GM03348 (cell line): ENCODE measurements around the gene NCLN.
"Not testable (repeated sequence)": the region's sequence is repeated elsewhere in the genome, so short reads cannot be mapped to it uniquely, and the experiment has no call there.

ENCODE experiments used
- DNase-seq: peaks from one replicate; pipeline ENCODE4 v3.0.0; 2012; ENCODE audit warnings: low spot score

Gene NCLN

DNA sequence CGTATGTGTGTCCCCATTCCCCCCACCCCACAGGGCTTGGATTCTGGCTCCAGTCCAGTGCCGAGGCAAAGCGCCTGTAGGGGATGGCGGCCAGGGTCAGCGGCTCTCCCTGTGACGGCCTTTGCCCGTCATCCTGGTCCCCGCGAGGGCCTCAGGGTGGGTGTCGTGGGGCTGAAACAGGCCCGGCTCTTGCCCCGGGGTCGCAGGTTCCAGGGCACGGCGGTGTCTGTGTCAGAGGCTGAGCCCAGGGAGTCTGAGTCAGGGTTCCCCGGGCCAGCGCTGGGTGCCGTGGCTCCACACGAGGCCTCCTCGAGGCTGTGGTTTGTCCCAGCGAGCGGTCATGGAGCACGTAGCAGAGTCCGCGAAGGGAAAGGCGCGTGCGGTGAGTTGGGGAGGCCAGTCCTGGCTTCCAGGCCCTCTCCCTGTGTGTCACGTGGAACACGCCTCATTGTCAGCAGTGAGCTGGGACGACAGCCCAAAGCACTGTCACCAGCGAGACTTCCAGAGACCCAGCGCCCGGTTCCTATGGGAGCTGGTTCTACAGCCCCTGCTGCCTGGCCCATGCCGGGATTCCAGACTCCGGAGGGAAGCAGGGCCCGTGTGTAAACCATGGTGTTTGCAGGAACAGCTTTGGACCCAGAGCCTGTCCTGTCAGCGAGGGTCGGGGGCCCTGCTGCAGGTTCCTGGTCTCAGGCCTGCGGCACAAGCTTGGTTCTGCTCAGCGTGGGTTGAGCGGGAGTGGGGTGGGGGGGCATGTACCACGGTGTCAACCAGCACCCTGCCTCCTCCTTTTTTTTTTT is 13.4 kb downstream of the NCLN start:
- DNase-seq: no peak

- DNase-seq: no peak
Measured at GRCh38 chr19:3201072-3201700, 15.5 kb downstream of the NCLN start.

GRCh38 chr19:3201911-3202310 is 16.2 kb downstream of the NCLN start:
- no peak for DNase-seq

DNA sequence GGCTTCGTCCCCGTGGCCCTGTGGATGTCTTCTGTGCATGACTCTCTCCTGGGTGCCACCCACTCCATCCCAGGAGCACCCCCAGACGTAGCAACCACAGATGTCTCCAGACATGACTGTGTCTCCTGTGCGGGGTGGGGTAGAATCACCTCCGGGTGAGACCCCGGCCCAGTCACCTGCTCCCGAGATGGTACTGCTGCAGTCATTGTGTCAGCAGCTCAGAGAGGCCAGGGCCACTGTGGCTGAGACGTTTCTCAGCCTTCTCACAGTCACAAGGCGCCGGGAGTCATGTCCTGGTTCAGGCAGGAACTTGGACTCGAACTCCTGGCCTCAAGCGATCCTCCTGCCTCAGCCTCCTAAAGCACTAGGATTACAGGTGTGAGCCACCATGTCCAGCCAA is 16.6 kb downstream of the NCLN start:
- DNase-seq: no peak

DNA sequence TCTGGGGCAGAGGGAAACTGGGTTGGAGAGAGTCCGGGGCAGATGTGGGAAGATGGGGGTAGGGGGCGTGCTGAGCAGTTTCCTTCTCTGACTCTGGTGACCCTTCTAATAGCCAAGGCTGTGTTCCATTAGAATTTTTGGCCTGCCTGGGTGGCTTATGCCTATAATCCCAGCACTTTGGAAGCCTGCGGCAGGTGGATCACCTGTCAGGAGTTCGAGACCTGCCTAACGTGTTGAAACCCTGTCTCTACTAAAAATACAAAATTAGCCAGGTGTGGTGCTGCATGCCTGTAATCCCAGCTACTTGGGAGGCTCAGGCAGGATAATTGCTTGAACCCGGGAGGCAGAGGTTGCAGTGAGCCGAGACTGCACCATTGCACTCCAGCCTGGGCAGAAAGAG is 17.2 kb downstream of the NCLN start:
- not testable (repeated sequence) for DNase-seq

- DNase-seq: no peak
Measured at GRCh38 chr19:3203805-3204645, 18.3 kb downstream of the NCLN start.

DNA sequence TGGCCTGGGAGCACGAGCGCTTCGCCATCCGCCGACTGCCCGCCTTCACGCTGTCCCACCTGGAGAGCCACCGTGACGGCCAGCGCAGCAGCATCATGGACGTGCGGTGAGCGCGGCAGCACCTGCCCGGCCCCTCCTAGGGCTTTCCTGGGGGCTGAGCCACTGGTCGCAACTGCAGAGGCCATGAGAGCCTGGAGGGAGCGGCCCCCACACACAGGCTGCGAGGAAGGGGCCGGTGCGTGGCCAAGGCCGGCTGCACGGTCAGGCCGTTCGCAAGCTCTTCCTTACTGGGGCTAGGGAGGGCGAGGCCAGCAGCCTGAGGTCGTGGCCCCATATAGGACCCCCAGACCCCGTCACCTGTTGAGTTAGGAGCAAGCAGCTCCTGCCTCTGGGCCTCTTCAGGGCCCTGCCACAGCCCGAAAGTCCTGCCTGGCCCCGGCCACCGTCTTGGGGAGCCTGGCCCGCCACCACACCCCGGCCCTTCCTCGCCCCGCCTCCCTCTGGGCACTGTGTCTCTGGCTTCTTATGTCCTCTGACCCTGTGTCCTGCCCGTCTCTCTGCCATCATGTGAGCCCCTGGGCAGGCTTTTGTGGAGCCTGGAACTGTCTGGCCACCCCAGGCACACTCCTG is 19.0 kb downstream of the NCLN start:
- no peak for DNase-seq

GRCh38 chr19:3206216-3206953 is 20.7 kb downstream of the NCLN start:
- no peak for DNase-seq

- DNase-seq: no peak
Measured at GRCh38 chr19:3207461-3208242, 21.9 kb downstream of the NCLN start.

DNA sequence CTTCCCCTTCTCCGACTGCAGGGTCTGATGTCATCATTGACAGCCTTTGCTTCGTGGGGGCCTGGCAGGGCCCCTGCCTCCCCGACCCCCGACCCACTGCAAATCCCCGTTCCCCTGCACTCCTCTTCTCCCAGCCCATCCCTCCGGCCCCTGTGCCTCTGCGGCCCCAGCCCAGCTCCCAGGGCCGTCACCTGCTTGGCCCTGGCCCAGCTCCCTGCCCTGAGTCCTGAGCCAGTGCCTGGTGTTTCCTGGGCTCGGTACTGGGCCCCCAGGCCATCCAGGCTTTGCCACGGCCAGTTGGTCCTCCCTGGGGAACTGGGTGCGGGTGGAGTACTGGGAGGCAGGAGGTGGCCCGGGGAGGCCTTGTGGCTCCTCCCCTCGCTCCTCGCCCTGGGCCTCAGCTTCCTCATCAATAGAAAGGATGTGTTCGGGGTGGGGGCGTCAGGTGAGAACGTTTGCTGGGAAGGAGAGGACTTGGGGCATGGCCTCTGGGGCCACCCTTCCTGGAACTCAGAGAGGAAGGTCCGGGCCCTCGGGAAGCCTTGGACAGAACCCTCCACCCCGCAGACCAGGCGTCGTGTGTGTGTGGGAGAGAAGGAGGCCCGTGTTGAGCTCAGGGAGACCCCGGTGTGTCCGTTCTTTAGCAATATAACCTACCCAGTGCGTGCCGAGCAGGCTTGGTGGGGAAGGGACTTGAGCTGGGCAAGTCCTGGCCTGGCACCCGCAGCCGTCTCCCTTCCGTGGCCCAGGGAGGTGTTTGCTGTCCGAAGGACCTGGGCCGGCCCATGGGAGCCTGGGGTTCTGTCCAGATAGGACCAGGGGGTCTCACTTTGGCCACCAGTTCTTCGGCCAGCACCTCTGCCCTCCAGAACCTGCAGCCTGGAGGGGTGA is 22.8 kb downstream of the NCLN start:
- no peak for DNase-seq

DNA sequence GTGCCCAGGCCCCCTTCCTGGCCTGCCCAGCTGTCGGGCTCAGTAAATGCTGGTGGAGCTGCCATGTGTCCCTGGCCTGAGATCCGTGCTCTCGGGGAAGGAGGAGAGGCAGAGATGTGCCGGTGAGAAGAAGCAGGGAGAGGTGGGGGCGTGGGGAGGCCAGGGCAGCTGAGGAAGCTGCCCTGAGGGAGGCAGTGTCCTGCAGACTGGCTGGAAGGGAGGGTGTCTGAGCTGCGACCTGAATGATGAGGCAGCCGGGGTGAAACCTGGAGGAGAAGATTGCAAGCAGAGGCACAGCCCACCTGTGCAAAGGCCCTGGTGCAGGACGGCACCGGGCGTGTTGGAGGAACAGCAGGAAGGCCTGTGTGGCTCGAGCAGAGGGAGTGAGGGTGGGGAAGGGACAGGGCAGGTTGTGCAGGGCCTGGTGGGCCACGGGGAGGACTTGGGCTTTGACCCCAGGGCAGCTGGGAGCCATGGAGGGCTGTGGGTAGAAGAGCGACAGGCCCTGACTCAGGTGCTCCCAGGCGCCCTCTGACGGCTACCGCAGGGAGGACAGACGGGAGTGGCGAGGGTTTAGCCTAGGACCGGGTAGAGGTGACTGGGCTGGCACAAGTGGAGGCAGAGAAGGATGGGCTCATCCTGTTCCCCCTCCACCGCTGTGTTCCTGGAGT is 24.8 kb downstream of the NCLN start:
- DNase-seq: peak; percentile 76

DNA sequence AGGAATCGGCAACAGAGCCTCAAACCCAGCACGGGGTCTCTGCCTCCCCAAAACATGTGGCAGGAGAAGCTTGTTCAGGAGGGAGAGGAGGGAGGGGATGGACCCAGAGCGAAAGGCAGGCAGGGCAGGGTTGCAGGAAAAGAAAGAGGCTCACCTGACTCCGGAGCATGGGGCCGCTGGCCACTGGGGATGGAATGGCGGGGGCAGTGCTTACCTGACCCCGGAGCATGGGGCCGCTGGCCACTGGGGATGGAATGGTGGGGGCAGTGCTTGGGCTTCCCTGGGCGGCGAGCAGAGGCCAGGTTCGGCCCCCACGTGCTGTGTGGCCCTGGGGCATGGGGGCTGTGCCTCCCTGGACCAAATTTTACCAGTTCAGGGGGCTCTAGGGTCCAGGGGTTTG is 25.5 kb downstream of the NCLN start:
- no peak for DNase-seq

GRCh38 chr19:3213159-3213558 is 27.4 kb downstream of the NCLN start:
- DNase-seq: no peak

GRCh38 chr19:3216874-3217273 is 31.1 kb downstream of the NCLN start:
- DNase-seq: no peak

GRCh38 chr19:3220576-3220975 is 34.8 kb downstream of the NCLN start:
- no peak for DNase-seq

GRCh38 chr19:3221576-3221975 is 35.8 kb downstream of the NCLN start:
- DNase-seq: not testable (repeated sequence)

GRCh38 chr19:3222709-3223108 is 37.0 kb downstream of the NCLN start:
- no peak for DNase-seq

- peak; percentile 95 for DNase-seq
Measured at GRCh38 chr19:3224346-3225168, 38.8 kb downstream of the NCLN start, which contains the start of gene CELF5. Gene CELF5 (plus strand): TSS chr19:3224661. CDS start chr19:3224740, 79 bp downstream.
